GM12891 (cell line): ENCODE data around the gene NRP1.

Source experiments
- POLR2A ChIP-seq: IDR thresholded peaks from 2 replicates; pipeline ENCODE4 v1.6.1; 2011; ENCODE audit warnings: low read depth, low read length, control low read depth
- POLR2AphosphoS5 ChIP-seq: IDR thresholded peaks from 2 replicates; pipeline ENCODE4 v1.6.1; 2011; ENCODE audit warnings: low read depth, low read length, control low read depth
- TAF1 ChIP-seq: IDR thresholded peaks from 2 replicates; pipeline ENCODE4 v1.6.1; 2011; ENCODE audit warnings: low read depth, low read length, control low read depth

DNA sequence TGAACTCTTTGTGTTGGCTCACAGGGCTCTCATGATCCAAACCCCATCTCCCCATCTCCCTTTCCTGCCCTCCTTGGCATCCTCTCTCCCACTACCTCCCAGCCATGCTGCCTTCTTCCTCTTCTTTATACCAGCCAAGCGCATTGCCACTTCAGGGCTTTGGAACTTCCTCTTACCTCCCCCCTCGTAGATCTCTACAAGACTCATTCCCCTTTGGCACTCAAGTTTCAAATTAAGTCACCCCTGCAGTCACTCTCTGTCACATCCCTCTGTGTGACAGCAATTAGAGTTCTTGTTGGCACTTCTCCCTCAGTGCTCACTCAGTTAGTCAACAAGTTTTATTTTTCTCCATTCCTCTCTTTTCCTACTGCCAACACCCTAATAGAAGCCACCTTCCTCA is 20.8 kb upstream of the NRP1 start:
- TF ChIP-seq POLR2AphosphoS5 (no peak), POLR2A (no peak), TAF1 (no peak)
